GM12878 (cell line): ENCODE data around the gene AADACL2. TPM values are rescaled to one million over a fixed set of nuclear protein-coding genes. Genes with fewer than 3 reads are reported as not detected.

Source experiments
- ATAC-seq: fragments of 200-7000 bp; cut with Tn5 transposase; 3 replicates; pipeline ENCODE4 v1.9.1; 2020; ENCODE audit warnings: mild to moderate bottlenecking, moderate library complexity
- BruUV-seq: library from RNA; stranded (reverse); fragments of 400-500 nt; replicated peaks from 2 replicates; lab custom pipeline; 2021; lab: Mats Ljungman, UMichigan
- CTCF ChIA-PET: fragments of 300-600 bp; sonication (Branson Sonifier 250); formaldehyde crosslinking; extraction: SDS; loops from one replicate; lab custom pipeline; 2021; ENCODE audit warnings: inconsistent platforms; lab: Yijun Ruan, JAX
- POLR2A ChIA-PET: fragments of 350-600 bp; formaldehyde crosslinking; extraction: SDS; loops from one replicate; lab custom pipeline; 2021; ENCODE audit warnings: inconsistent platforms; lab: Charles Lee
- RAD21 ChIA-PET: fragments of 300-600 bp; sonication (Branson Sonifier 250); formaldehyde crosslinking; loops from one replicate; lab custom pipeline; 2023; ENCODE audit warnings: antibody characterized with exemption; ENCODE audit not compliant: unreplicated experiment; lab: Charles Lee
- SMC1A ChIA-PET: fragments of 300-600 bp; sonication (Branson Sonifier 250); formaldehyde crosslinking; loops from one replicate; lab custom pipeline; 2023; ENCODE audit not compliant: unreplicated experiment, uncharacterized antibody; lab: Charles Lee
- DNase-seq: peaks from one replicate; pipeline ENCODE4 v3.0.0-alpha.2; 2011; ENCODE audit warnings: low read depth, low spot score
- FAIRE-seq: peaks from 3 replicates; lab custom pipeline; 2011; peaks lifted over from hg19 to GRCh38; lab: Jason Lieb, UNC
- H2AFZ ChIP-seq: 2 replicates; pipeline ENCODE4 v1.6.0; 2011; ENCODE audit warnings: low read depth, low read length, control low read depth; ENCODE audit not compliant: control insufficient read depth
- H3K27ac ChIP-seq: 2 replicates; pipeline ENCODE4 v1.5.1; 2011; ENCODE audit warnings: control low read depth; ENCODE audit not compliant: control insufficient read depth, insufficient read depth
- H3K27me3 ChIP-seq, 2 experiments: replicated peaks in 1 of 2; 2 replicates each; pipeline versions ENCODE4 v1.6.0 to v1.6.1; 2011; ENCODE audit warnings: low read length in 1 of 2; ENCODE audit not compliant: control insufficient read depth in 2 of 2, insufficient read depth in 2 of 2
- H3K36me3 ChIP-seq, 2 experiments: 2 replicates each; pipeline ENCODE4 v1.5.1; 2011; ENCODE audit warnings: low read length in 1 of 2; ENCODE audit not compliant: control insufficient read depth in 2 of 2, insufficient read depth in 2 of 2
- H3K4me1 ChIP-seq: 2 replicates; pipeline ENCODE4 v1.6.1; 2011; ENCODE audit warnings: mild to moderate bottlenecking, low read length, moderate library complexity, mixed read lengths; ENCODE audit not compliant: control insufficient read depth, insufficient read depth
- H3K4me2 ChIP-seq: 2 replicates; pipeline ENCODE4 v1.6.0; 2011; ENCODE audit warnings: control low read depth; ENCODE audit not compliant: control insufficient read depth, insufficient read depth
- H3K4me3 ChIP-seq: fragments of 200-600 bp; sonication (generic); 2 replicates; pipeline ENCODE4 v1.5.1; 2016
- H3K79me2 ChIP-seq: 2 replicates; pipeline ENCODE4 v1.6.0; 2011; ENCODE audit warnings: low read length; ENCODE audit not compliant: control insufficient read depth, insufficient read depth
- H3K9ac ChIP-seq: 2 replicates; pipeline ENCODE4 v1.8.0; 2011; ENCODE audit warnings: low read length, control low read depth, mixed read lengths; ENCODE audit not compliant: control insufficient read depth, insufficient read depth
- H3K9me3 ChIP-seq: replicated peaks from 3 replicates; pipeline ENCODE4 v1.5.1; 2011; ENCODE audit warnings: mild to moderate bottlenecking, low read length; ENCODE audit not compliant: control insufficient read depth, insufficient read depth
- H4K20me1 ChIP-seq: 2 replicates; pipeline ENCODE4 v1.6.0; 2011; ENCODE audit not compliant: control insufficient read depth, insufficient read depth
- BRCA1 ChIP-seq: IDR thresholded peaks from 2 replicates; pipeline ENCODE4 v1.6.1; 2011; ENCODE audit warnings: low read depth, low read length, improper control_type of control experiment
- CBX5 ChIP-seq: sonication (generic); IDR thresholded peaks from 2 replicates; pipeline ENCODE4 v1.6.1; 2016; ENCODE audit warnings: low read depth, moderate library complexity, mild to moderate bottlenecking, inconsistent platforms
- CEBPB ChIP-seq, 2 experiments: fragments of 150-350 bp in 1 of 2; IDR thresholded peaks; 2 replicates each; pipeline ENCODE4 v1.6.1; 2012 to 2014; ENCODE audit warnings: low read depth in 2 of 2, low read length in 2 of 2, borderline replicate concordance in 1 of 2, inconsistent platforms in 1 of 2
- CHD1 ChIP-seq: IDR thresholded peaks from 2 replicates; pipeline ENCODE4 v1.6.1; 2012; ENCODE audit warnings: low read depth, low read length, improper control_type of control experiment
- EGR1 ChIP-seq, 2 experiments: IDR thresholded peaks; 1 replicate in 1 of 2; 2 replicates in 1 of 2; pipeline ENCODE4 v1.6.1; 2011 to 2012; ENCODE audit warnings: low read depth in 2 of 2, low read length in 2 of 2, borderline replicate concordance in 1 of 2, mild to moderate bottlenecking in 1 of 2, moderate library complexity in 1 of 2
- HCFC1 ChIP-seq: fragments of 150-350 bp; IDR thresholded peaks from 2 replicates; pipeline ENCODE4 v1.6.1; 2014; ENCODE audit warnings: low read length
- IRF4 ChIP-seq: IDR thresholded peaks from 2 replicates; pipeline ENCODE4 v1.6.1; 2011; ENCODE audit warnings: low read depth, low read length
- KDM1A ChIP-seq: fragments of 200-600 bp; sonication (generic); IDR thresholded peaks from 2 replicates; pipeline ENCODE4 v1.6.1; 2016; ENCODE audit warnings: borderline replicate concordance
- NBN ChIP-seq: fragments of 450-650 bp; IDR thresholded peaks from 2 replicates; pipeline ENCODE4 v1.6.1; 2016
- NFXL1 ChIP-seq: fragments of 450-650 bp; IDR thresholded peaks from 2 replicates; pipeline ENCODE4 v1.6.1; 2017; ENCODE audit warnings: antibody characterized with exemption, mild to moderate bottlenecking, borderline replicate concordance
- NR2F1 ChIP-seq: fragments of 450-650 bp; conservative IDR thresholded peaks from 2 replicates; pipeline ENCODE4 v1.6.1; 2017; ENCODE audit warnings: mild to moderate bottlenecking
- SREBF1 ChIP-seq: IDR thresholded peaks from 2 replicates; pipeline ENCODE4 v1.6.1; 2012; ENCODE audit warnings: mild to moderate bottlenecking, low read length
- TAF1 ChIP-seq: IDR thresholded peaks from 2 replicates; pipeline ENCODE4 v1.6.1; 2011; ENCODE audit warnings: mild to moderate bottlenecking, low read depth, low read length, borderline replicate concordance
- TCF3 ChIP-seq: IDR thresholded peaks from 2 replicates; pipeline ENCODE4 v1.6.1; 2012; ENCODE audit warnings: low read depth, mild to moderate bottlenecking, low read length, borderline replicate concordance; ENCODE audit not compliant: insufficient read depth
- YY1 ChIP-seq: IDR thresholded peaks from 2 replicates; pipeline ENCODE4 v1.6.1; 2011; ENCODE audit warnings: low read depth, mild to moderate bottlenecking, low read length
- ZBTB4 ChIP-seq: fragments of 450-650 bp; formaldehyde crosslinking; IDR thresholded peaks from 2 replicates; pipeline ENCODE4 v1.4.0; 2022; ENCODE audit warnings: mild to moderate bottlenecking, moderate library complexity
- ZNF24 ChIP-seq: fragments of 450-650 bp; IDR thresholded peaks from 2 replicates; pipeline ENCODE4 v1.6.1; 2017; ENCODE audit warnings: antibody characterized with exemption, mild to moderate bottlenecking
- ZZZ3 ChIP-seq: IDR thresholded peaks from 2 replicates; pipeline ENCODE4 v1.6.1; 2011; ENCODE audit warnings: low read depth; ENCODE audit not compliant: control insufficient read depth, insufficient read length
- whole genome bisulfite sequencing: methylation state at CpG from one replicate; pipeline ENCODE4 v1.1.6; 2016; ENCODE audit warnings: low lambda C conversion rate; ENCODE audit not compliant: insufficient replicate concordance, insufficient coverage; ENCODE audit errors: missing lambda C conversion rate; 5-methylcytosine and 5-hydroxymethylcytosine counted together
- in situ Hi-C: fragments of 300-500 bp; cut with MboI; formaldehyde crosslinking; loops from 9 replicates; pipeline ENCODE4 v1.14.3; 2018; ENCODE audit warnings: mixed read lengths
- intact Hi-C: fragments of 100-400 bp; cut with micrococcal nuclease; formaldehyde crosslinking; loops from one replicate; pipeline ENCODE4 v1.14.2; 2022; ENCODE audit not compliant: unreplicated experiment
- polyA plus RNA-seq, 11 experiments: library from polyadenylated mRNA; depleted of rRNA in 4 of 11; unstranded in 6 of 11; stranded (reverse) in 5 of 11; fragments of >200 nt; fragmentation: Nextera tagmentation in 4 of 11; fragmentation: Illumina TruSeq in 1 of 11; extraction: Ambion mirVana in 4 of 11; extraction: Trizol in 1 of 11; gene quantifications; 1 replicate in 1 of 11; 2 replicates in 10 of 11; pipeline versions ENCODE4 v1.2.1 to v1.2.3, GENCODE V29; 2011 to 2016; ENCODE audit warnings: inconsistent platforms in 2 of 11, missing spikeins in 2 of 11, low read depth in 1 of 11
- total RNA-seq, 4 experiments: library from RNA; depleted of rRNA in 3 of 4; stranded (reverse); fragments of >200 nt in 3 of 4; fragmentation: Illumina TruSeq in 1 of 4; extraction: Trizol in 1 of 4; gene quantifications; 2 replicates each; pipeline versions ENCODE4 v1.2.1 to v1.2.3, GENCODE V29; 2013 to 2021
- TF ChIP-seq, protein P1 (sequence below): IDR thresholded peaks from 2 replicates; pipeline ENCODE4 v1.6.1; 2012; ENCODE audit warnings: low read depth, low read length, improper control_type of control experiment

Gene AADACL2
- total and polyA plus RNA-seq, 10 of the 15 experiments (the other 5 are each of a cell fraction or from before 2014, with no cell fraction given) = not detected

- in situ Hi-C loops = no loop called here
- 0% methylated on average over 1 of the region's 1 CpG for WGBS
- H3K36me3 ChIP-seq = no peaks in the 10 kb centered on the region
Measured at GRCh38 chr3:151726016-151726415, 7.7 kb upstream of the AADACL2 start.

More at GRCh38 chr3:151726016-151726415, 7.7 kb upstream of the AADACL2 start:
- H3K9ac ChIP-seq = no peak overlapping the region
- BruUV-seq = no TSS peak
- ATAC-seq (no peak), FAIRE-seq (no peak), DNase-seq (no peak)
- H3K9me3 ChIP-seq = no peaks in the 10 kb centered on the region
- SMC1A ChIA-PET = no interaction called here
- CTCF ChIA-PET = no interaction called here
- POLR2A ChIA-PET = no interaction called here
- intact Hi-C loops = no loop called here
- no peak overlapping the region for H2AFZ ChIP-seq
- no peaks in the 10 kb centered on the region for H4K20me1 ChIP-seq
- TF ChIP-seq NFXL1 (no peak), KDM1A (no peak), HCFC1 (no peak), IRF4 (no peak), ZZZ3 (no peak), NBN (no peak), SREBF1 (no peak), ZNF24 (no peak), CEBPB (IDR thresholded peaks at IDR 0.05; ENCODE audit: borderline replicate concordance in 1 of 2, low read depth in 2 of 2, low read length in 2 of 2) (no peak), ZBTB4 (no peak), NR2F1 (no peak), EGR1 (IDR thresholded peaks at IDR 0.05; ENCODE audit: borderline replicate concordance in 1 of 2, low read depth in 2 of 2, low read length in 2 of 2) (no peak), TAF1 (no peak), CBX5 (no peak), TCF3 (no peak), YY1 (no peak), CHD1 (no peak), BRCA1 (no peak)
- TF ChIP-seq, protein P1, sequence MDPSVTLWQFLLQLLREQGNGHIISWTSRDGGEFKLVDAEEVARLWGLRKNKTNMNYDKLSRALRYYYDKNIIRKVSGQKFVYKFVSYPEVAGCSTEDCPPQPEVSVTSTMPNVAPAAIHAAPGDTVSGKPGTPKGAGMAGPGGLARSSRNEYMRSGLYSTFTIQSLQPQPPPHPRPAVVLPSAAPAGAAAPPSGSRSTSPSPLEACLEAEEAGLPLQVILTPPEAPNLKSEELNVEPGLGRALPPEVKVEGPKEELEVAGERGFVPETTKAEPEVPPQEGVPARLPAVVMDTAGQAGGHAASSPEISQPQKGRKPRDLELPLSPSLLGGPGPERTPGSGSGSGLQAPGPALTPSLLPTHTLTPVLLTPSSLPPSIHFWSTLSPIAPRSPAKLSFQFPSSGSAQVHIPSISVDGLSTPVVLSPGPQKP = no peak
- no peaks in the 10 kb centered on the region for H3K4me1 ChIP-seq
- H3K4me3 ChIP-seq = no peak overlapping the region
- no peaks in the 10 kb centered on the region for H3K27me3 ChIP-seq
- no peaks in the 10 kb centered on the region for H3K79me2 ChIP-seq
- H3K27ac ChIP-seq = no peak overlapping the region
- no peak overlapping the region for H3K4me2 ChIP-seq
- RAD21 ChIA-PET = interaction anchor here (0.7 kb wide), 2 partner anchors 59 to 1144 kb away, joined by 4 to 5 read pairs; no protein-coding TSS in a partner anchor
